SK-N-MC (cell line): ENCODE measurements around the gene GRIK4.

Experiments used
- EZH2 ChIP-seq: fragments of 200-600 bp; sonication (generic); IDR thresholded peaks from one replicate; pipeline ENCODE4 v1.6.1; 2017; ENCODE audit warnings: antibody characterized with exemption
- POLR2AphosphoS5 ChIP-seq: IDR thresholded peaks from 2 replicates; pipeline ENCODE4 v1.6.1; 2012; ENCODE audit warnings: mild to moderate bottlenecking, low read depth, low read length, borderline replicate concordance

GRCh38 chr11:120579611-120580031, 68.1 kb downstream of the GRIK4 start:
- TF ChIP-seq EZH2, result no peak
- no peak for TF ChIP-seq POLR2AphosphoS5
